ENCODE data around the gene SOCS6. TPM values are rescaled to one million over a fixed set of nuclear protein-coding genes. Genes with fewer than 3 reads are reported as not detected.
A peak's percentile ranks its signal among the peaks of the same experiment; 100 is the strongest.
"Not testable (repeated sequence)": the region's sequence is repeated elsewhere in the genome, so short reads cannot be mapped to it uniquely, and the experiment has no call there.

Gene SOCS6
- under 1 TPM; 0.42 to 0.60 TPM for total RNA-seq

GRCh38 chr18:70288851-70289328 lies at the start of gene SOCS6:
SOCS6 (plus strand) TSS chr18:70289045; CDS start chr18:70324669, 35,624 bp downstream.
- Mint-ChIP-seq H3K4me1 (ENCODE audit: low read depth) (peaks cover 4% of the 10 kb centered on the region), H3K36me3 (ENCODE audit: low read depth) (no peaks in the 10 kb centered on the region), H3K27ac (no peak within 1 kb of the TSS), H3K4me3 (peak within 1 kb of the TSS; percentile 83), H3K27me3 (ENCODE audit: low read depth) (peaks cover 42% of the 10 kb centered on the region), H3K9me3 (no peaks in the 10 kb centered on the region)
- intact Hi-C loops (cut with micrococcal nuclease), result loop anchor here (1.0 kb wide), 1 partner anchor 84 kb away; the partner anchor contains the start of gene RTTN
- DNase-seq, result peak; percentile 54
- CTCF ChIA-PET, result no interaction called here

- no peaks in the 10 kb centered on the region for H3K4me1 Mint-ChIP-seq (ENCODE audit: low read depth)
- intact Hi-C loops (cut with micrococcal nuclease), result no loop called here
- DNase-seq, result no peak
- no peaks in the 10 kb centered on the region for H3K36me3 Mint-ChIP-seq (ENCODE audit: low read depth)
- CTCF ChIA-PET, result no interaction called here
- no peak overlapping the region for H3K4me3 Mint-ChIP-seq
- H3K27me3 Mint-ChIP-seq (ENCODE audit: low read depth), result peaks cover 11% of the 10 kb centered on the region
- H3K27ac Mint-ChIP-seq, result no peak overlapping the region
- H3K9me3 Mint-ChIP-seq, result no peaks in the 10 kb centered on the region
Measured at GRCh38 chr18:70243131-70243929, 45.5 kb upstream of the SOCS6 start.

- peaks cover 4% of the 10 kb centered on the region for H3K27me3 Mint-ChIP-seq (ENCODE audit: low read depth)
- intact Hi-C loops (cut with micrococcal nuclease), result no loop called here
- DNase-seq, result no peak
- no peak overlapping the region for H3K4me3 Mint-ChIP-seq
- no peaks in the 10 kb centered on the region for H3K4me1 Mint-ChIP-seq (ENCODE audit: low read depth)
- H3K9me3 Mint-ChIP-seq, result no peaks in the 10 kb centered on the region
- CTCF ChIA-PET, result no interaction called here
- H3K27ac Mint-ChIP-seq, result no peak overlapping the region
- no peaks in the 10 kb centered on the region for H3K36me3 Mint-ChIP-seq (ENCODE audit: low read depth)
Measured at GRCh38 chr18:70246061-70246466, 42.8 kb upstream of the SOCS6 start.

GRCh38 chr18:70249118-70249517 lies 39.7 kb upstream of the SOCS6 start:
- H3K36me3 Mint-ChIP-seq (ENCODE audit: low read depth), result no peaks in the 10 kb centered on the region
- intact Hi-C loops (cut with micrococcal nuclease), result no loop called here
- no peaks in the 10 kb centered on the region for H3K4me1 Mint-ChIP-seq (ENCODE audit: low read depth)
- H3K27ac Mint-ChIP-seq, result no peak overlapping the region
- DNase-seq, result no peak
- no peaks in the 10 kb centered on the region for H3K27me3 Mint-ChIP-seq (ENCODE audit: low read depth)
- no peak overlapping the region for H3K4me3 Mint-ChIP-seq
- no peaks in the 10 kb centered on the region for H3K9me3 Mint-ChIP-seq
- CTCF ChIA-PET, result interaction anchor here (0.6 kb wide), 1 partner anchor 139 kb away, joined by 3 read pairs; no protein-coding TSS in a partner anchor

GRCh38 chr18:70249861-70250260 lies 39.0 kb upstream of the SOCS6 start:
- H3K4me1 Mint-ChIP-seq (ENCODE audit: low read depth); H3K27ac Mint-ChIP-seq; intact Hi-C loops (cut with micrococcal nuclease); H3K4me3 Mint-ChIP-seq; H3K27me3 Mint-ChIP-seq (ENCODE audit: low read depth); DNase-seq; CTCF ChIA-PET; H3K9me3 Mint-ChIP-seq; H3K36me3 Mint-ChIP-seq (ENCODE audit: low read depth): not testable (repeated sequence)

- no peaks in the 10 kb centered on the region for H3K27me3 Mint-ChIP-seq (ENCODE audit: low read depth)
- CTCF ChIA-PET, result no interaction called here
- no peaks in the 10 kb centered on the region for H3K9me3 Mint-ChIP-seq
- intact Hi-C loops (cut with micrococcal nuclease), result no loop called here
- DNase-seq, result no peak
- no peaks in the 10 kb centered on the region for H3K4me1 Mint-ChIP-seq (ENCODE audit: low read depth)
- H3K4me3 Mint-ChIP-seq, result no peak overlapping the region
- H3K36me3 Mint-ChIP-seq (ENCODE audit: low read depth), result no peaks in the 10 kb centered on the region
- no peak overlapping the region for H3K27ac Mint-ChIP-seq
Measured at GRCh38 chr18:70250781-70251180, 38.1 kb upstream of the SOCS6 start.

- no peak for DNase-seq
- no peak overlapping the region for H3K4me3 Mint-ChIP-seq
- intact Hi-C loops (cut with micrococcal nuclease), result no loop called here
- H3K27me3 Mint-ChIP-seq (ENCODE audit: low read depth), result peaks cover 3% of the 10 kb centered on the region
- H3K9me3 Mint-ChIP-seq, result no peaks in the 10 kb centered on the region
- H3K4me1 Mint-ChIP-seq (ENCODE audit: low read depth), result no peaks in the 10 kb centered on the region
- CTCF ChIA-PET, result no interaction called here
- H3K27ac Mint-ChIP-seq, result no peak overlapping the region
- H3K36me3 Mint-ChIP-seq (ENCODE audit: low read depth), result no peaks in the 10 kb centered on the region
Measured at GRCh38 chr18:70256184-70256583, 32.7 kb upstream of the SOCS6 start.

- intact Hi-C loops (cut with micrococcal nuclease), result no loop called here
- H3K27ac Mint-ChIP-seq, result no peak overlapping the region
- no peak overlapping the region for H3K4me3 Mint-ChIP-seq
- no peaks in the 10 kb centered on the region for H3K9me3 Mint-ChIP-seq
- CTCF ChIA-PET, result interaction anchor here (0.5 kb wide), 1 partner anchor 149 kb away, joined by 3 read pairs; no protein-coding TSS in a partner anchor
- no peak for DNase-seq
- H3K36me3 Mint-ChIP-seq (ENCODE audit: low read depth), result no peaks in the 10 kb centered on the region
- H3K4me1 Mint-ChIP-seq (ENCODE audit: low read depth), result no peaks in the 10 kb centered on the region
- peaks cover 5% of the 10 kb centered on the region for H3K27me3 Mint-ChIP-seq (ENCODE audit: low read depth)
Measured at GRCh38 chr18:70256994-70257393, 31.9 kb upstream of the SOCS6 start.

GRCh38 chr18:70258243-70258642 lies 30.6 kb upstream of the SOCS6 start:
- CTCF ChIA-PET, result interaction anchor here (0.9 kb wide), 1 partner anchor 176 kb away, joined by 3 read pairs; no protein-coding TSS in a partner anchor
- Mint-ChIP-seq H3K4me3 (no peak overlapping the region), H3K27me3 (ENCODE audit: low read depth) (peaks cover 5% of the 10 kb centered on the region), H3K27ac (no peak overlapping the region), H3K36me3 (ENCODE audit: low read depth) (no peaks in the 10 kb centered on the region), H3K4me1 (ENCODE audit: low read depth) (no peaks in the 10 kb centered on the region), H3K9me3 (no peaks in the 10 kb centered on the region)
- intact Hi-C loops (cut with micrococcal nuclease), result no loop called here
- no peak for DNase-seq

- no peak for DNase-seq
- Mint-ChIP-seq H3K27me3 (ENCODE audit: low read depth) (peaks cover 5% of the 10 kb centered on the region), H3K9me3 (no peaks in the 10 kb centered on the region), H3K4me1 (ENCODE audit: low read depth) (no peaks in the 10 kb centered on the region), H3K36me3 (ENCODE audit: low read depth) (no peaks in the 10 kb centered on the region), H3K27ac (no peak overlapping the region), H3K4me3 (no peak overlapping the region)
- intact Hi-C loops (cut with micrococcal nuclease), result no loop called here
- CTCF ChIA-PET, result no interaction called here
Measured at GRCh38 chr18:70260683-70261082, 28.2 kb upstream of the SOCS6 start.

- intact Hi-C loops (cut with micrococcal nuclease), result no loop called here
- Mint-ChIP-seq H3K36me3 (ENCODE audit: low read depth) (no peaks in the 10 kb centered on the region), H3K9me3 (no peaks in the 10 kb centered on the region), H3K4me1 (ENCODE audit: low read depth) (no peaks in the 10 kb centered on the region), H3K27ac (no peak overlapping the region), H3K4me3 (no peak overlapping the region), H3K27me3 (ENCODE audit: low read depth) (peaks cover 5% of the 10 kb centered on the region)
- CTCF ChIA-PET, result no interaction called here
- no peak for DNase-seq
Measured at GRCh38 chr18:70261141-70261788, 27.6 kb upstream of the SOCS6 start.

GRCh38 chr18:70263336-70263735 lies 25.5 kb upstream of the SOCS6 start:
- Mint-ChIP-seq H3K27ac (no peak overlapping the region), H3K4me1 (ENCODE audit: low read depth) (no peaks in the 10 kb centered on the region), H3K9me3 (peaks cover 2% of the 10 kb centered on the region), H3K27me3 (ENCODE audit: low read depth) (peaks cover 4% of the 10 kb centered on the region), H3K36me3 (ENCODE audit: low read depth) (no peaks in the 10 kb centered on the region), H3K4me3 (no peak overlapping the region)
- CTCF ChIA-PET, result interaction anchor here (0.6 kb wide), 1 partner anchor 30 kb away, joined by 3 read pairs; no protein-coding TSS in a partner anchor
- intact Hi-C loops (cut with micrococcal nuclease), result no loop called here
- no peak for DNase-seq

- CTCF ChIA-PET, result no interaction called here
- intact Hi-C loops (cut with micrococcal nuclease), result no loop called here
- Mint-ChIP-seq H3K27ac (no peak overlapping the region), H3K36me3 (ENCODE audit: low read depth) (no peaks in the 10 kb centered on the region), H3K4me1 (ENCODE audit: low read depth) (no peaks in the 10 kb centered on the region), H3K27me3 (ENCODE audit: low read depth) (peaks cover 17% of the 10 kb centered on the region), H3K9me3 (peaks cover 28% of the 10 kb centered on the region), H3K4me3 (no peak overlapping the region)
- DNase-seq, result no peak
Measured at GRCh38 chr18:70271742-70272141, 17.1 kb upstream of the SOCS6 start.
